GM06990 (cell line): ENCODE data around the gene ATG9B.

Source experiments
- DNase-seq: peaks from one replicate; pipeline ENCODE4 v3.0.0-alpha.2; 2011; ENCODE audit not compliant: insufficient read length; ENCODE audit errors: extremely low read depth
- H3K27me3 ChIP-seq: replicated peaks from 2 replicates; pipeline ENCODE4 v1.6.0; 2011; ENCODE audit warnings: low read length; ENCODE audit not compliant: control insufficient read depth, insufficient read depth
- H3K36me3 ChIP-seq: 2 replicates; pipeline ENCODE4 v1.5.1; 2011; ENCODE audit warnings: low read length; ENCODE audit not compliant: control insufficient read depth, insufficient read depth
- H3K4me3 ChIP-seq: replicated peaks from 2 replicates; pipeline ENCODE4 v1.5.1; 2011; ENCODE audit warnings: low read depth, mild to moderate bottlenecking, control low read depth, low read length
- TF ChIP-seq, protein P1 (sequence below): IDR thresholded peaks from 2 replicates; pipeline ENCODE4 v1.5.1; 2011; ENCODE audit warnings: low read length, control low read depth, mild to moderate bottlenecking, inconsistent platforms; ENCODE audit not compliant: insufficient read depth, poor library complexity, severe bottlenecking

The ATG9B gene

DNA sequence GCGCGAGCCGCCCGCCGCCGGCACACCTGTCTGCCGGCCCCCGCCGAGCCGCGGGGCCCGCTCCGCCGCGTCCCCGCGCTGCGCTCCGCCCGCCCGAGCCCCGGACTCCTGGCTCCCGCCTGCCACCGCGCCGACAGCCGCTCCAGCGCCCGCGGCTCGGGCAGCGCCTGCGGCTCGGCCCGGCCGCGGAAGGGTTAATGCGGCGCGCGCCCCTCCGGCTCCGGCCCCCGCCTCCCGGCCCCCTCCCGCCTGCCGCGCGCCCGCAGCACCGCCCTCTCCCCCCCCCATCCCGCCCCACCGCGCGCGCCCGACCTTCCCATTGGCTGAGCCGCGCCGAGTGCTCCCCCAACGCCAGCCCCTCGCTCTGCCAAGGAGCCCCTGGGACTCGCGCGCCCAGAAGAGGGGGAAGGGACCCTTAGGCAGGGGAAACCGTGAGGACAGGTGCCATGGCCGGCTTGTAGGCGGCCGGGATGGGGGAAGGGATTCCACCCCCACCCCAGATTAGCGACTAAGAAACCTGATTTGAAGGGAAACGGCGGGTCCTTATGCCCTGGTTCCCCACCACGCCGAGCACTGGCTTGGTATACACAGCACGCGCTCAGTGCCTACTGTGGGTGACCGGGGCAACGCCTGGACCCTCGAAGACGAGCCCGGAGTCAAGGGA is 46.0 kb downstream of the ATG9B start, which contains the start of gene KCNH2:
Gene KCNH2, minus strand, starts transcription at position 196 of the 664 bp plus-strand sequence. CDS start 408 bp downstream, outside the sequence.
- H3K27me3 ChIP-seq: peaks cover 1% of the 10 kb centered on the region; the same call in 1 of the 2 replicates
- TF ChIP-seq, protein P1, sequence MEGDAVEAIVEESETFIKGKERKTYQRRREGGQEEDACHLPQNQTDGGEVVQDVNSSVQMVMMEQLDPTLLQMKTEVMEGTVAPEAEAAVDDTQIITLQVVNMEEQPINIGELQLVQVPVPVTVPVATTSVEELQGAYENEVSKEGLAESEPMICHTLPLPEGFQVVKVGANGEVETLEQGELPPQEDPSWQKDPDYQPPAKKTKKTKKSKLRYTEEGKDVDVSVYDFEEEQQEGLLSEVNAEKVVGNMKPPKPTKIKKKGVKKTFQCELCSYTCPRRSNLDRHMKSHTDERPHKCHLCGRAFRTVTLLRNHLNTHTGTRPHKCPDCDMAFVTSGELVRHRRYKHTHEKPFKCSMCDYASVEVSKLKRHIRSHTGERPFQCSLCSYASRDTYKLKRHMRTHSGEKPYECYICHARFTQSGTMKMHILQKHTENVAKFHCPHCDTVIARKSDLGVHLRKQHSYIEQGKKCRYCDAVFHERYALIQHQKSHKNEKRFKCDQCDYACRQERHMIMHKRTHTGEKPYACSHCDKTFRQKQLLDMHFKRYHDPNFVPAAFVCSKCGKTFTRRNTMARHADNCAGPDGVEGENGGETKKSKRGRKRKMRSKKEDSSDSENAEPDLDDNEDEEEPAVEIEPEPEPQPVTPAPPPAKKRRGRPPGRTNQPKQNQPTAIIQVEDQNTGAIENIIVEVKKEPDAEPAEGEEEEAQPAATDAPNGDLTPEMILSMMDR: no peak
- H3K36me3 ChIP-seq: no peaks in the 10 kb centered on the region
- peak within 1 kb of the TSS; percentile 37 for H3K4me3 ChIP-seq
- no peak for DNase-seq

DNA sequence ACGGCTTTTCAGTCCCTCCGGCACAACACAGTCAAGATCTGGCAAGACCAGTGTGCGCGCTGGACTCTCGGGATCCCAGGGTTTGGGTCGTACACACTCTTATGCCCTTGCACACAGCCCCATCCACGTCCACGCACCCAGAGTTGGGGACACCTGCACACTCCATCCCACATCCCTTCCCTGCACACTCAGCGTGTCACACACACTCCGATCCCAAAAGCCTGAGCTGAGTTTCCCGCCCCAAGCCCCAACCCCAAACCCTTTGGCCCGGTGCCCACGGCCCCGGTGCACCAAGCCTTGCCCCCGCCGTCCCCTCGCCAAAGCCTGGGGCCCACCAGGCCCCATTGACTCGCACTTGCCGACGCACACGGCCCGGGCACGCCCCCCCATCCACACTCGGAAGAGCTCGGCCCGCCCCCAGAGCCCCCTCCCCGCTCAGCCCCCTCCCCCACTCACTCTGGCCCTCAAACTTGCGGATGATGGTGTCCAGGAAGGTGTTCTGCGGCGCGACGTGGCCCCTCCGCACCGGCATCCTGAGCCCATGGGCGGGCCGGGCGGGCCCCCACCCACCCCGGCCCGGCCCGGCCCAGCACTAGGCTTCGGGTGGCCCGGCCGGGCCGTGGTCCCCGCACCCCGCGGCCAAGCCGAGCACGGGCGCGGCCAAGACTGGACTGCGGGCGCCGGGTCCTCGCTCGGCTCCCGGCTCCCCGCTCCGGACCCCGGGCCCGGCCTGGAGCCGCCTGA is 46.7 kb downstream of the ATG9B start:
- Histone ChIP-seq H3K36me3 (no peaks in the 10 kb centered on the region), H3K27me3 (peaks cover 1% of the 10 kb centered on the region; the same call in 1 of the 2 replicates), H3K4me3 (no peak overlapping the region)
- TF ChIP-seq, protein P1: no peak
- no peak for DNase-seq

DNA sequence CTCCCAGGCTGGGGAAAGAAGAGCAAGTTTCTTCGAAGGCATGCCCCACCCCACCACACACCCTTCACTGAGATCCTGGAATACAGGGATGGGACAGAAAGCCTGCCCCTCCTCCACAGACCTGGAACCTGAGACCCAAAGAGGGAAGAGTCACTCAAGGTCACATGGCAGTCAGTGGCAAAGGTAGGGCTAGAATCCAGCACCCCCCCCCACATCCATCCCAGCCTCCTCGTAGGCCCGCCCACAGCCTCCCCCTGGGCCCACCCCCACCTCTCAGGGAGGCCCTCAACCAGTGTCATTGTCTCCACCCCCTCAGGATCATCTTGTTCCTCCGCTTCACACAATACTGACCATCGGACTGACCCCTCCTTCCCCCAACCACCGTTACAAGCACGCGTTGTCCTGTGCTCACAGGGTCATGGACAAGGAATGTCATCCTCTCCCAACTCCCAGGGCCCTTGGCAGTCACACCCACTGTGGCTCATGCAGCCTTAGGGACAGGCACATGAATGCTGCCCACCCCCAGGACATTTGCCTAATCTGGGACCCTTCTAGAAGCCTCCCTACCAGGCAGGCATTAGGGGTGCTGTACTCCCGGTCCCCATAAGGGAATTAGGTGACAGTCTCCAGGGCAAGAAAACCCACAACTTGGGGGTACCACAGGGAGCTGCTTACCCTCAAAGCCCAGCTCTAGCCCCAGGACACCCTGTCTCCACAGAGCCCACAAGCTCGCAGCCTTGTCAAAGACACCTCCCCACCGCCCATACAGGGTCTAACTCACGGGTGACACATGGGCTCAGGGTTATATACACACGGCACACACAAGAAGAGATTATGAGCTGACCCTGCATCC is 47.5 kb downstream of the ATG9B start:
- Histone ChIP-seq H3K36me3 (no peaks in the 10 kb centered on the region), H3K4me3 (no peak overlapping the region), H3K27me3 (peaks cover 1% of the 10 kb centered on the region; the same call in 1 of the 2 replicates)
- TF ChIP-seq, protein P1: no peak
- DNase-seq: no peak

DNA sequence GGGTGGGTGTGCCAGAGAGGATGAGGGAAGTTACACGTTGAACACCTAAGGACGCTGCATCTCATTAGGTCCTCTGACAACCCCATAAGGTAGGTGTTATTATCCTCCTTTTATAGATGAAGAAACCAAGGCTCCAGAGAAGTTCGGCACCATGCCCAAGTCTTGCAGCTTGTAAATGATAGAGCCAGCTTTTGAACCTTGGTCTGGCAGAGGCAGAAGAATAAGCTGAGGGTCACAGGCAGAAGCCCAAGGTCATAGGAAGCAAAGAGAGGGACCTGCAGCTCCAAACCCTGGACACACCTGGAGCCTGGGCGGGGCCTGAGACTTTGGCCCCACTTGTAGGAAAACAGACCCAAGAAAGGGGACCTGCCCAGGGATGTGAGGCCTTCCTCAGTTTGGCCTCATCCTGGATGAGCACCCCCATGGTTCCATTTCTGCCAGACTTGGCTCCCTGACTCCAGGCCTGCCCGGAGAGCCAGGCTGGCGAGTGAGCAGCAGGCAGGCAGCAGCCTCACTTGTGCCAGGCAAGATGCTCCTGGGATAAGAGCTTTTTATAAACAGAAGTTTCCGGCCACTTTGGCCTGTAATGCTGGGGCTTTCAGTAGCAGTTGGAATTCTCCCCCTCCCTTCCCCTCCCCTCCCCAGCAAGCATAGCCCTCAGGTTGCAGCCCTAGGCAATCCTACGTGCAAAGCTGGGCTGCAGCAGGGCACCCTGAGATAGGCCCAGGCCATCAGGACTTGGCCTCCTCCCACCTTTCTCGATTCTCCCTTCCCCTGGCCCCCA is 48.6 kb downstream of the ATG9B start:
- no peak for DNase-seq
- H3K27me3 ChIP-seq: peaks cover 1% of the 10 kb centered on the region; the same call in 1 of the 2 replicates
- H3K4me3 ChIP-seq: no peak overlapping the region; the same call in 1 of the 2 replicates

More for the DNA sequence above, 48.6 kb downstream of the ATG9B start:
- no peaks in the 10 kb centered on the region for H3K36me3 ChIP-seq
- TF ChIP-seq, protein P1: no peak
